Measurements from ENCODE around the gene ZCCHC4. TPM values are rescaled to one million over a fixed set of nuclear protein-coding genes. Genes with fewer than 3 reads are reported as not detected.

Gene ZCCHC4
- total and polyA plus RNA-seq, 2 donors from 2014 or later: 4.3 to 8.4 TPM

GRCh38 chr4:25301471-25301870, 11.1 kb upstream of the ZCCHC4 start:
- no peaks in the 10 kb centered on the region for H3K9me3 ChIP-seq (ENCODE audit: control insufficient read depth in 2 of 3, insufficient read depth in 1 of 3, low read length in 3 of 3)
- H3K27ac ChIP-seq (ENCODE audit: low read depth in 2 of 2, low read length in 2 of 2): no peak overlapping the region
- TF ChIP-seq CTCF (IDR thresholded peaks at IDR 0.05; ENCODE audit: borderline replicate concordance, extremely low read depth, insufficient read depth): no peak
- DNase-seq (no peak), FAIRE-seq (no peak)
- H3K4me3 ChIP-seq (ENCODE audit: low read length in 3 of 3): no peak overlapping the region
- no peaks in the 10 kb centered on the region for H3K36me3 ChIP-seq (ENCODE audit: control insufficient read depth in 2 of 3, insufficient read depth in 3 of 3, low read length in 3 of 3)
- no peaks in the 10 kb centered on the region for H3K27me3 ChIP-seq (ENCODE audit: control insufficient read depth, insufficient read depth, low read length)
- intact Hi-C loops (cut with DNase I): no loop called here
- H3K4me1 ChIP-seq (ENCODE audit: control insufficient read depth in 2 of 3, insufficient read depth in 2 of 3, low read depth in 1 of 3, low read length in 3 of 3): no peaks in the 10 kb centered on the region
- H3K9ac ChIP-seq (ENCODE audit: low read length in 3 of 3): no peak overlapping the region

- no peaks in the 10 kb centered on the region for H3K4me1 ChIP-seq (ENCODE audit: control insufficient read depth in 2 of 3, insufficient read depth in 2 of 3, low read depth in 1 of 3, low read length in 3 of 3)
- H3K36me3 ChIP-seq (ENCODE audit: control insufficient read depth in 2 of 3, insufficient read depth in 3 of 3, low read length in 3 of 3): no peaks in the 10 kb centered on the region
- H3K9ac ChIP-seq (ENCODE audit: low read length in 3 of 3): no peak overlapping the region
- H3K27ac ChIP-seq (ENCODE audit: low read depth in 2 of 2, low read length in 2 of 2): no peak overlapping the region
- intact Hi-C loops (cut with DNase I): no loop called here
- TF ChIP-seq CTCF (IDR thresholded peaks at IDR 0.05; ENCODE audit: borderline replicate concordance, extremely low read depth, insufficient read depth): no peak
- FAIRE-seq: no peak
- DNase-seq: no peak
- no peak overlapping the region for H3K4me3 ChIP-seq (ENCODE audit: low read length in 3 of 3)
- H3K9me3 ChIP-seq (ENCODE audit: control insufficient read depth in 2 of 3, insufficient read depth in 1 of 3, low read length in 3 of 3): no peaks in the 10 kb centered on the region
- H3K27me3 ChIP-seq (ENCODE audit: control insufficient read depth, insufficient read depth, low read length): no peaks in the 10 kb centered on the region
Measured at GRCh38 chr4:25302626-25303025, 9.9 kb upstream of the ZCCHC4 start.

GRCh38 chr4:25303578-25303977, 9.0 kb upstream of the ZCCHC4 start:
- H3K4me3 ChIP-seq (ENCODE audit: low read length in 3 of 3): no peak overlapping the region
- FAIRE-seq (no peak), DNase-seq (no peak)
- no peak overlapping the region for H3K9ac ChIP-seq (ENCODE audit: low read length in 3 of 3)
- no peaks in the 10 kb centered on the region for H3K27me3 ChIP-seq (ENCODE audit: control insufficient read depth, insufficient read depth, low read length)
- H3K4me1 ChIP-seq (ENCODE audit: control insufficient read depth in 2 of 3, insufficient read depth in 2 of 3, low read depth in 1 of 3, low read length in 3 of 3): no peaks in the 10 kb centered on the region
- no peaks in the 10 kb centered on the region for H3K9me3 ChIP-seq (ENCODE audit: control insufficient read depth in 2 of 3, insufficient read depth in 1 of 3, low read length in 3 of 3)
- no peak for TF ChIP-seq CTCF (IDR thresholded peaks at IDR 0.05; ENCODE audit: borderline replicate concordance, extremely low read depth, insufficient read depth)
- no peaks in the 10 kb centered on the region for H3K36me3 ChIP-seq (ENCODE audit: control insufficient read depth in 2 of 3, insufficient read depth in 3 of 3, low read length in 3 of 3)
- no peak overlapping the region for H3K27ac ChIP-seq (ENCODE audit: low read depth in 2 of 2, low read length in 2 of 2)
- intact Hi-C loops (cut with DNase I): no loop called here

- no peaks in the 10 kb centered on the region for H3K4me1 ChIP-seq (ENCODE audit: control insufficient read depth in 2 of 3, insufficient read depth in 2 of 3, low read depth in 1 of 3, low read length in 3 of 3)
- no peak for FAIRE-seq
- H3K9me3 ChIP-seq (ENCODE audit: control insufficient read depth in 2 of 3, insufficient read depth in 1 of 3, low read length in 3 of 3): no peaks in the 10 kb centered on the region
- intact Hi-C loops (cut with DNase I): no loop called here
- H3K27me3 ChIP-seq (ENCODE audit: control insufficient read depth, insufficient read depth, low read length): no peaks in the 10 kb centered on the region
- H3K9ac ChIP-seq (ENCODE audit: low read length in 3 of 3): no peak overlapping the region
- TF ChIP-seq CTCF (IDR thresholded peaks at IDR 0.05; ENCODE audit: borderline replicate concordance, extremely low read depth, insufficient read depth): no peak
- H3K4me3 ChIP-seq (ENCODE audit: low read length in 3 of 3): no peak overlapping the region
- no peak overlapping the region for H3K27ac ChIP-seq (ENCODE audit: low read depth in 2 of 2, low read length in 2 of 2)
- no peaks in the 10 kb centered on the region for H3K36me3 ChIP-seq (ENCODE audit: control insufficient read depth in 2 of 3, insufficient read depth in 3 of 3, low read length in 3 of 3)
- no peak for DNase-seq
Measured at GRCh38 chr4:25306518-25307057, 6.0 kb upstream of the ZCCHC4 start.

Measured in kidney (tissue), 14 donors.